Cardiac muscle cell (in vitro differentiated cells and primary cell): Measurements from ENCODE around the gene TFG. TPM values are rescaled to one million over a fixed set of nuclear protein-coding genes. Genes with fewer than 3 reads are reported as not detected.

ENCODE experiments used
- DNase-seq, 2 donors: peaks; one replicate each; pipeline versions ENCODE4 v3.0.0 to v3.0.0-alpha.2; 2010 to 2017; ENCODE audit warnings: low read depth in 1 of 2, low spot score in 1 of 2
- H3K27ac ChIP-seq: fragments of 200-600 bp; sonication (generic); 2 replicates; pipeline ENCODE4 v1.5.1; 2016
- H3K27me3 ChIP-seq: fragments of 200-600 bp; sonication (generic); 2 replicates; pipeline ENCODE4 v1.6.0; 2016; ENCODE audit warnings: control low read depth
- H3K36me3 ChIP-seq: fragments of 200-600 bp; sonication (generic); 2 replicates; pipeline ENCODE4 v1.5.1; 2016; ENCODE audit warnings: control low read depth
- H3K4me1 ChIP-seq: fragments of 200-600 bp; sonication (generic); 2 replicates; pipeline ENCODE4 v1.8.1; 2017; ENCODE audit warnings: low read depth, mild to moderate bottlenecking, mixed run types
- H3K4me3 ChIP-seq: fragments of 200-600 bp; sonication (generic); 2 replicates; pipeline ENCODE4 v1.5.1; 2016; ENCODE audit warnings: mild to moderate bottlenecking
- H3K9me3 ChIP-seq: fragments of 200-600 bp; sonication (generic); 2 replicates; pipeline ENCODE4 v1.5.1; 2017; ENCODE audit warnings: low read depth, mild to moderate bottlenecking, control low read depth
- polyA plus RNA-seq: library from polyadenylated mRNA; unstranded; fragments of >200 nt; fragmentation: Nextera tagmentation; extraction: Ambion mirVana; gene quantifications from 2 replicates; pipeline ENCODE4 v1.2.1, GENCODE V29; 2016
- total RNA-seq: library from RNA; depleted of rRNA; stranded (reverse); fragments of >200 nt; gene quantifications from 2 replicates; pipeline ENCODE4 v1.2.3, GENCODE V29; 2016
- TF ChIP-seq, protein P1 (sequence below): IDR thresholded peaks from 2 replicates; pipeline ENCODE4 v1.5.1; 2012; ENCODE audit warnings: low read depth, mild to moderate bottlenecking, low read length

The TFG gene
- total and polyA plus RNA-seq, 2 experiments from 2014 or later, result 136 to 365 TPM

DNA sequence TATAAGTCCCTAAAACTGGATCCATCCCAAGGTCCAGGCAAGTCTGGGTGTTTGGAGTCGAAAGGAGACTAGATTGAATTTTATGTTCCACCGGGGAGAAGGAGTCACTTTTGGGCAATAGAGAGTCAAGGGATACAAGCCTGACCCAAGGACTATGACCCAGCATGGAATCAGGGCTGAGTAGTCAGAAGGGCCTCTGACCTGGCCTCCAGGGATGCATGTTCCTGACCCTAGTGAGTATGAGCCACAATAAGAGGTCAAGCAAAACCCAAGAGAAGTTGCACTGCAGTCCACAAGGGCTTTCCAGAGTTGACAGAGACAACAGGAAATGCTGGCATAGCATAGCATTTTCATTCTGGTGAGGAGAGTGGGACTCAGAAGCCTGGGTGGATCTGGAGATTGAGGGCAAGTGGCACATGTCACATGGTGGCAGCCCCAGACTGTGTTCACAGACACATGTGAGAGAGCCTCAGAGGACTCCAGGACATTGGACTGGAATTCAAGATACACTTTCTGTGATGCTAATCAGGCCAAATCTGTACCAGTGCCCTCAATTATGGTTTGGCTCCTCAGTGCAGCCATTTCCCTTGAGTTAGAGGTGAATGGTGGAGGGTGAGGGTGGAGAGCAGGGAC lies 66.9 kb downstream of the TFG start:
- DNase-seq, result no peak
- Histone ChIP-seq H3K9me3 (no peaks in the 10 kb centered on the region), H3K36me3 (no peaks in the 10 kb centered on the region), H3K4me1 (no peaks in the 10 kb centered on the region), H3K27ac (no peak overlapping the region), H3K27me3 (no peaks in the 10 kb centered on the region), H3K4me3 (no peak overlapping the region)
- TF ChIP-seq, protein P1, sequence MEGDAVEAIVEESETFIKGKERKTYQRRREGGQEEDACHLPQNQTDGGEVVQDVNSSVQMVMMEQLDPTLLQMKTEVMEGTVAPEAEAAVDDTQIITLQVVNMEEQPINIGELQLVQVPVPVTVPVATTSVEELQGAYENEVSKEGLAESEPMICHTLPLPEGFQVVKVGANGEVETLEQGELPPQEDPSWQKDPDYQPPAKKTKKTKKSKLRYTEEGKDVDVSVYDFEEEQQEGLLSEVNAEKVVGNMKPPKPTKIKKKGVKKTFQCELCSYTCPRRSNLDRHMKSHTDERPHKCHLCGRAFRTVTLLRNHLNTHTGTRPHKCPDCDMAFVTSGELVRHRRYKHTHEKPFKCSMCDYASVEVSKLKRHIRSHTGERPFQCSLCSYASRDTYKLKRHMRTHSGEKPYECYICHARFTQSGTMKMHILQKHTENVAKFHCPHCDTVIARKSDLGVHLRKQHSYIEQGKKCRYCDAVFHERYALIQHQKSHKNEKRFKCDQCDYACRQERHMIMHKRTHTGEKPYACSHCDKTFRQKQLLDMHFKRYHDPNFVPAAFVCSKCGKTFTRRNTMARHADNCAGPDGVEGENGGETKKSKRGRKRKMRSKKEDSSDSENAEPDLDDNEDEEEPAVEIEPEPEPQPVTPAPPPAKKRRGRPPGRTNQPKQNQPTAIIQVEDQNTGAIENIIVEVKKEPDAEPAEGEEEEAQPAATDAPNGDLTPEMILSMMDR, result no peak

DNA sequence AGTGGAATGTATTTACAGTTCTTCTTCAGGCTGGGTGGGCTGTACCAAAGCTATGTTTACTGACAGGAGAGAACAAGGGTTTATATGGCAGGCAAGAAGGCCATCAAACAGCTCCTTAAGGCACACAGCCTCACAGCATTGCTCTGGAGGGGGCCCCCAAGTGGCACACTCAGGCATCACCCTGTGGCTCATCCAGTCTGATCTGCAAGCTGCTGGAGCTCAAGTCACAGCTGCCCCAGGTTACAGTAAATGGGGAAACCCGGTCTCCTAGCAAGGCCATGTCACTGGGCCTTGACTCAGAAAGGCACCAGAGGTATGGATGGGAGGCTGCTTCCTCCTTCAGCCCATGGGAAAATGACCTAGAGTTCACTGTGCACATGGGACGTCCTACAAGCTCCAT lies 67.5 kb downstream of the TFG start:
- Histone ChIP-seq H3K9me3 (no peaks in the 10 kb centered on the region), H3K4me1 (no peaks in the 10 kb centered on the region), H3K36me3 (no peaks in the 10 kb centered on the region), H3K4me3 (no peak overlapping the region), H3K27ac (no peak overlapping the region), H3K27me3 (no peaks in the 10 kb centered on the region)
- TF ChIP-seq, protein P1, result no peak
- DNase-seq, result no peak

DNA sequence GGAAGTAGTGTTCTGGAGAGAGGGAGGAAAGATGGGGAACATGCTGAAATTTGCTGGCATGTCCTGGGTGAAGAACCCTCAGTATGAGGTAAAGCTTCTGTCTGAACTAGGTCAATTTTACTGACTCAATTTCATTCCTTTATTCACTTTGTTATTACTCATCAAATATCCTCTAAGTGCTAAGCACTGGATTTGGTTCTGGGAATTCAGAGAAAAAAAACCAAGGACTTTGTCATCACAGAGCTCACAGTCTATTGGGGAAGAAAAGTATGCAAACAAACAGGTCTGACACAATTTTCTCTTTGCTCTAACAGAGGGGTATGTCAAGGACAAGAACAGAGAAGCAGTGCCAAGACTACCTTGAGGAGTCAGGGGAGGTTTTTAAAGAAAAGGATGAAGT lies 68.0 kb downstream of the TFG start:
- H3K27ac ChIP-seq, result no peak overlapping the region
- H3K4me1 ChIP-seq, result no peaks in the 10 kb centered on the region
- TF ChIP-seq, protein P1, result no peak
- DNase-seq, result no peak
- no peaks in the 10 kb centered on the region for H3K27me3 ChIP-seq
- no peak overlapping the region for H3K4me3 ChIP-seq
- no peaks in the 10 kb centered on the region for H3K36me3 ChIP-seq
- no peaks in the 10 kb centered on the region for H3K9me3 ChIP-seq

DNA sequence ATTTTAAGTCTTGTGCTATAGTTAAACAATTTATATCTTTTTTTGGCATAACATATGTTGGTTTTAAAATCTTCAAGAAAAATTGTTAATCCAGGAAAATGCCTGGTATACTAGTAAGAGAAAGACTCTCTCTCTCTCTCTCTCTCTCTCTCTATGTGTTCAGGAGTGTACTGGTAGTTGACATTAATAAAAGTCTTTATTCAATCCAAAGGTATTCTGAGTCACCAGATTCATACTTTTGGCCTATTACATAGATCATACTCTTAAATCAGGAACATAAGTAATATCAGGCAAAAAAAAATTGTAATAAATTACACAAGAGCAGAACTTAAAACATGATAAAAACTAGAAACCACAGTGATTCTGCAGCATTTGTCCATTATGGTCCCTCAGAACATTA lies 70.2 kb downstream of the TFG start:
- Histone ChIP-seq H3K27me3 (no peaks in the 10 kb centered on the region), H3K27ac (no peak overlapping the region), H3K4me3 (no peak overlapping the region), H3K36me3 (no peaks in the 10 kb centered on the region), H3K9me3 (no peaks in the 10 kb centered on the region), H3K4me1 (no peaks in the 10 kb centered on the region)
- no peak for DNase-seq
- TF ChIP-seq, protein P1, result no peak

DNA sequence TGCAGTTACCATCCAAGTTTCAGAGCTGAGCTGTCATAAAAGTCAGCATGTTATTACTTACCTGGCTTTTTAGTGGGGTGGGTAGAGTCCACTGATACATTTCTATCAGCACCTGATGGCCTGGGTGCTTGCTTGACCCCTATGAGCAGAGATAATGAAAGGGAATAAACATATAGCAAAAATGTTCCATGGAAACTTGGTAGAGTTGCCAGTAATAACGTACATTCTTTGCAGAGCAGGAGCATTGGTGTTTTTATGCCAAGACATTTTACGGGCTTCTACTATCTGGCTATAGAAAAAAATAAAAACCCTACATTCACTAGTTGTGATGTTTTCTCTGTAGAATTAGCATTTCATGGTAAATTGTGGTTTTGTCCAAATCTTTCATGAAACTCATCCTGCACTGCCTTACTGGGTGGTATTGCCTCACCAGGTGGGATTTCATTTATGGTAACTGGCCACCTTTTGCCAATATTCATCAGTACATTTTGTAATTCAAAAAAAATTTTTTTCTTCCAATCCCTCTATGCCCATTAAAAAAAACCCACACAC lies 70.9 kb downstream of the TFG start:
- H3K27ac ChIP-seq, result no peak overlapping the region
- no peaks in the 10 kb centered on the region for H3K4me1 ChIP-seq
- no peak overlapping the region for H3K4me3 ChIP-seq
- H3K9me3 ChIP-seq, result no peaks in the 10 kb centered on the region
- TF ChIP-seq, protein P1, result no peak
- no peaks in the 10 kb centered on the region for H3K36me3 ChIP-seq
- H3K27me3 ChIP-seq, result no peaks in the 10 kb centered on the region
- no peak for DNase-seq
